Measurements from ENCODE around the gene MBP. TPM values are rescaled to one million over a fixed set of nuclear protein-coding genes. Genes with fewer than 3 reads are reported as not detected.

Gene MBP
- total and polyA plus RNA-seq, 10 donors: 11.1 to 96.0 (median 70.8) TPM

- no peak for DNase-seq
- Histone ChIP-seq H3K27ac (no peak overlapping the region), H3K9me3 (peaks cover 0 to 15% (median 12%) of the 10 kb centered on the region in 8 donors), H3K27me3 (replicated peaks in 1 of 7) (no peaks in the 10 kb centered on the region), H3K4me1 (peaks cover 13 to 35% (median 26%) of the 10 kb centered on the region in 6 donors), H3K36me3 (no peaks in the 10 kb centered on the region), H3K4me3 (no peak overlapping the region)
- TF ChIP-seq POLR2AphosphoS5 (IDR thresholded peaks at IDR 0.05) (no peak), POLR2A (IDR thresholded peaks at IDR 0.05) (no peak), CTCF (IDR thresholded peaks at IDR 0.05 in 8 of 11, conservative IDR thresholded peaks at IDR 0.05 in 3 of 11) (no peak)
- 90 to 95% (median 94%) methylated on average over 10 of the region's 10 CpGs for WGBS, 5 donors
- intact Hi-C loops (cut with DNase I; ENCODE audit: low total_unique reads): no loop called here
Observed at GRCh38 chr18:77138270-77138669, 5.7 kb upstream of the MBP start.

GRCh38 chr18:77137851-77138250, 5.3 kb upstream of the MBP start:
- 79 to 97% (median 93%) methylated on average over 9 of the region's 9 CpGs for WGBS, 5 donors
- Histone ChIP-seq H3K4me3 (no peak overlapping the region), H3K4me1 (peaks cover 17 to 39% (median 30%) of the 10 kb centered on the region in 6 donors), H3K9me3 (peaks cover 0 to 11% (median 8%) of the 10 kb centered on the region in 8 donors), H3K27me3 (replicated peaks in 1 of 7) (peaks cover 0 to 3% (median 0%) of the 10 kb centered on the region in 7 donors), H3K27ac (no peak overlapping the region), H3K36me3 (no peaks in the 10 kb centered on the region)
- intact Hi-C loops (cut with DNase I; ENCODE audit: low total_unique reads): no loop called here
- no peak for DNase-seq
- TF ChIP-seq POLR2AphosphoS5 (IDR thresholded peaks at IDR 0.05) (no peak), CTCF (IDR thresholded peaks at IDR 0.05 in 8 of 11, conservative IDR thresholded peaks at IDR 0.05 in 3 of 11) (no peak), POLR2A (IDR thresholded peaks at IDR 0.05) (no peak)

GRCh38 chr18:77136871-77137665, 4.5 kb upstream of the MBP start:
- DNase-seq: no peak
- Histone ChIP-seq H3K27me3 (replicated peaks in 1 of 7) (peaks cover 0 to 11% (median 0%) of the 10 kb centered on the region in 7 donors), H3K4me3 (no peak overlapping the region), H3K9me3 (peaks cover 0 to 3% (median 0%) of the 10 kb centered on the region in 8 donors), H3K36me3 (no peaks in the 10 kb centered on the region), H3K27ac (no peak overlapping the region), H3K4me1 (peaks cover 17 to 42% (median 33%) of the 10 kb centered on the region in 6 donors)
- no peak for TF ChIP-seq CTCF (IDR thresholded peaks at IDR 0.05 in 8 of 11, conservative IDR thresholded peaks at IDR 0.05 in 3 of 11)
- no peak for TF ChIP-seq POLR2AphosphoS5 (IDR thresholded peaks at IDR 0.05)
- TF ChIP-seq POLR2A (IDR thresholded peaks at IDR 0.05): no peak
- 66 to 93% (median 84%) methylated on average over 15 of the region's 15 CpGs for WGBS, 5 donors
- intact Hi-C loops (cut with DNase I; ENCODE audit: low total_unique reads): no loop called here

GRCh38 chr18:77136076-77136718, 3.6 kb upstream of the MBP start:
- peak; percentile 70 for DNase-seq
- Histone ChIP-seq H3K9me3 (no peaks in the 10 kb centered on the region), H3K27ac (no peak overlapping the region), H3K36me3 (no peaks in the 10 kb centered on the region), H3K4me3 (no peak overlapping the region), H3K4me1 (peaks cover 17 to 49% (median 32%) of the 10 kb centered on the region in 6 donors), H3K27me3 (replicated peaks in 1 of 7) (peaks cover 0 to 19% (median 0%) of the 10 kb centered on the region in 7 donors)
- intact Hi-C loops (cut with DNase I; ENCODE audit: low total_unique reads): no loop called here
- 90 to 94% (median 90%) methylated on average over 8 of the region's 8 CpGs for WGBS, 5 donors
- no peak for TF ChIP-seq POLR2AphosphoS5 (IDR thresholded peaks at IDR 0.05)
- TF ChIP-seq POLR2A (IDR thresholded peaks at IDR 0.05): no peak
- TF ChIP-seq CTCF (IDR thresholded peaks at IDR 0.05 in 8 of 11, conservative IDR thresholded peaks at IDR 0.05 in 3 of 11): no peak

Measured in spleen (tissue), 11 donors.